T-helper 22 cell (primary cell): ENCODE data around the gene SLX4IP.

ENCODE experiments used
- DNase-seq: peaks from one replicate; pipeline ENCODE4 v3.0.0-alpha.2; 2020; ENCODE audit warnings: low read depth

Gene SLX4IP

GRCh38 chr20:10634683-10635411, 199.7 kb downstream of the SLX4IP start:
- DNase-seq: no peak

GRCh38 chr20:10635476-10636208, 200.5 kb downstream of the SLX4IP start:
- no peak for DNase-seq

- no peak for DNase-seq
Measured at GRCh38 chr20:10636326-10636818, 201.3 kb downstream of the SLX4IP start.

- no peak for DNase-seq
Measured at GRCh38 chr20:10637031-10637559, 202.0 kb downstream of the SLX4IP start.

- no peak for DNase-seq
Measured at GRCh38 chr20:10637563-10637962, 202.5 kb downstream of the SLX4IP start.

- DNase-seq: no peak
Measured at GRCh38 chr20:10639077-10639736, 204.1 kb downstream of the SLX4IP start.

GRCh38 chr20:10639737-10640556, 204.8 kb downstream of the SLX4IP start:
- DNase-seq: no peak

- DNase-seq: no peak
Measured at GRCh38 chr20:10640897-10641296, 205.8 kb downstream of the SLX4IP start.

GRCh38 chr20:10641467-10641866, 206.4 kb downstream of the SLX4IP start:
- no peak for DNase-seq

- no peak for DNase-seq
Measured at GRCh38 chr20:10641893-10642292, 206.8 kb downstream of the SLX4IP start.

GRCh38 chr20:10642856-10643559, 207.9 kb downstream of the SLX4IP start:
- no peak for DNase-seq

- DNase-seq: no peak
Measured at GRCh38 chr20:10643560-10643873, 208.4 kb downstream of the SLX4IP start.

- DNase-seq: no peak
Measured at GRCh38 chr20:10644458-10645204, 209.5 kb downstream of the SLX4IP start.

GRCh38 chr20:10645205-10645570, 210.1 kb downstream of the SLX4IP start:
- no peak for DNase-seq

- no peak for DNase-seq
Measured at GRCh38 chr20:10646006-10646405, 210.9 kb downstream of the SLX4IP start.

- DNase-seq: no peak
Measured at GRCh38 chr20:10646886-10647420, 211.8 kb downstream of the SLX4IP start.

- no peak for DNase-seq
Measured at GRCh38 chr20:10647471-10647870, 212.4 kb downstream of the SLX4IP start.

GRCh38 chr20:10647909-10648308, 212.8 kb downstream of the SLX4IP start:
- DNase-seq: no peak

- no peak for DNase-seq
Measured at GRCh38 chr20:10648651-10649050, 213.5 kb downstream of the SLX4IP start.

GRCh38 chr20:10649080-10649796, 214.1 kb downstream of the SLX4IP start:
- no peak for DNase-seq
